Gastroesophageal sphincter (tissue), 3 donors: ENCODE results near the gene NUP210.

Experiments
- POLR2A ChIP-seq, 2 donors: fragments of 450-650 bp; IDR thresholded peaks; one replicate each; pipeline ENCODE4 v1.6.1; 2017; ENCODE audit warnings: antibody characterized with exemption in 2 of 2, mild to moderate bottlenecking in 2 of 2, moderate library complexity in 1 of 2
- TF ChIP-seq, protein P1 (sequence below), 4 experiments: fragments of 200-600 bp in 2 of 4; fragments of 450-650 bp in 2 of 4; sonication (generic) in 1 of 4; IDR thresholded peaks; one replicate each; pipeline ENCODE4 v1.5.1; 2017 to 2019; ENCODE audit warnings: antibody characterized with exemption in 4 of 4, mild to moderate bottlenecking in 2 of 4, moderate library complexity in 2 of 4

DNA sequence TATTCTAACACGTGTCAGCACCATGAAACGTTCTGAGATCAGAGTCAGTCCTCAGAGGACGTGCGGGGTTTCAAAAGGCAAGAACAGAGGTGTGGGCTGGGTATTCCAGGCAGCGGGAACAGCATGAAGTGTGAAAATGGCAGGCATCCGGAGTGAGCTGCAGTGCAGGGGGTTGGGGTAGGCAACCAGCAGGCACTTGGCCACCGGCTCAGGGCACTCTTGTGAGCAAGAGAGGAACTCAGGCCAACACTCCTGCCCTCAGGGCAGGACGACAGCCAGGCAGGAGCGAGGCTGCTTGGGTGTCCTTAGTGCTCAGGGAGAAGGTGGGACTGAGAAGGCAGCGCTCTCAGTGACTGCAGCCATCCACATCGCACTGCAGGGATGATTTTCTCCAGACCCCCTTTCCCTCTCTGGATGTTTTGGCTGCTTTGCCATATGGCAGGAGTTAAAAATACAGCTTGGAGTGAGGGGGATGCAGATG is 151.1 kb downstream of the NUP210 start:
- TF ChIP-seq, protein P1, sequence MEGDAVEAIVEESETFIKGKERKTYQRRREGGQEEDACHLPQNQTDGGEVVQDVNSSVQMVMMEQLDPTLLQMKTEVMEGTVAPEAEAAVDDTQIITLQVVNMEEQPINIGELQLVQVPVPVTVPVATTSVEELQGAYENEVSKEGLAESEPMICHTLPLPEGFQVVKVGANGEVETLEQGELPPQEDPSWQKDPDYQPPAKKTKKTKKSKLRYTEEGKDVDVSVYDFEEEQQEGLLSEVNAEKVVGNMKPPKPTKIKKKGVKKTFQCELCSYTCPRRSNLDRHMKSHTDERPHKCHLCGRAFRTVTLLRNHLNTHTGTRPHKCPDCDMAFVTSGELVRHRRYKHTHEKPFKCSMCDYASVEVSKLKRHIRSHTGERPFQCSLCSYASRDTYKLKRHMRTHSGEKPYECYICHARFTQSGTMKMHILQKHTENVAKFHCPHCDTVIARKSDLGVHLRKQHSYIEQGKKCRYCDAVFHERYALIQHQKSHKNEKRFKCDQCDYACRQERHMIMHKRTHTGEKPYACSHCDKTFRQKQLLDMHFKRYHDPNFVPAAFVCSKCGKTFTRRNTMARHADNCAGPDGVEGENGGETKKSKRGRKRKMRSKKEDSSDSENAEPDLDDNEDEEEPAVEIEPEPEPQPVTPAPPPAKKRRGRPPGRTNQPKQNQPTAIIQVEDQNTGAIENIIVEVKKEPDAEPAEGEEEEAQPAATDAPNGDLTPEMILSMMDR (IDR thresholded peaks at IDR 0.05) = no peak
- TF ChIP-seq POLR2A (IDR thresholded peaks at IDR 0.05) = no peak
